BE2C (cell line): Measurements from ENCODE around the gene SCRT2.

ENCODE experiments used
- DNase-seq: peaks from one replicate; pipeline ENCODE4 v3.0.0-alpha.2; 2020
- H3K27me3 ChIP-seq: fragments of 250-450 bp; sonication (Bioruptor Pico); 2 replicates; pipeline ENCODE4 v1.5.1; 2020; ENCODE audit warnings: mild to moderate bottlenecking
- H3K36me3 ChIP-seq: fragments of 250-450 bp; sonication (Bioruptor Pico); 2 replicates; pipeline ENCODE4 v1.5.1; 2020; ENCODE audit warnings: mild to moderate bottlenecking
- H3K4me1 ChIP-seq: fragments of 250-450 bp; sonication (Bioruptor Pico); 2 replicates; pipeline ENCODE4 v1.5.1; 2020
- H3K4me3 ChIP-seq: 2 replicates; pipeline ENCODE4 v1.5.1; 2011; ENCODE audit warnings: low read depth, low read length
- H3K9me3 ChIP-seq: fragments of 250-450 bp; sonication (Bioruptor Pico); 2 replicates; pipeline ENCODE4 v1.5.1; 2020
- TF ChIP-seq, protein P1 (sequence below): IDR thresholded peaks from 2 replicates; pipeline ENCODE4 v1.5.1; 2012; ENCODE audit warnings: mild to moderate bottlenecking, low read depth, low read length

SCRT2 gene

DNA sequence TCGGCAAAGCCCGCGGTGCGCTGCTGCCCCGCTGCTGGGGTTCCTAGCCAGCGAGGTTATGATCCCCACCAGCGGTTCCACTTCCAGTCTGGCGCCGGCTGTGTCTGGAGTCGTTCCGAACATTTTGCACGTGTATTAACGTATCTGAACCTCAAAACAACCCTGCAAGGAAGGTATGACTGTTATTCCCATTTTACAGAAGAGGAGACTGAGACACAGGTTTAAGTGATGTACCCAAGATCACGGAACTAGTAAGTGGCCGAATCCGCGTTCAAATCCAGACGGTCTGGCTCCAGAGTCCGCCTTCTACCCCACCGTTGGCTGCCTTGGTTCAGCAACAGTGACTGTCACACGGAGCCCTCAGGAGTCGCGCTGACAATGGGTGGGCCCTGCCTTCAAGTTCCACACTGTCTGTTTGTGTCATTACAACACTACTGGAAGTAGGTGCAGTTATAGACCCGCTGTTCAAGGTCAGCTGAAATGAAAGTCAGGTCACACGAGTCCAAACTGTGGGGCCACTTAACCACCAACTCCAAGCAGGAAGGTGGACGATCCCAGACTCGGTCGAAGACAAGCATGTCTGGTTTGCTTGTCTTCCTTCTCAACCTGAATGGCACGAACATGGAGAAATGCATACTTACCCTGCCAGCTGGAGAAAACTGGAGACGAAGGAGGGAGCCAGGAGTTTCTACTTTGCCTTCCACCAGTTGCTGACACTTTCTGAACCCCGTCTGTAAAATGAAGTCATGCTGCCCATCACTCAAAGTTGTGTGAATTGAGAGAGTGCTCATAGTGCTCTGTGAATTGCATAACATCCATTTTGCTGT, 21.8 kb downstream of the SCRT2 start:
- Histone ChIP-seq H3K4me3 (peak overlapping the region; percentile 45), H3K27me3 (no peaks in the 10 kb centered on the region), H3K9me3 (no peaks in the 10 kb centered on the region), H3K4me1 (no peaks in the 10 kb centered on the region), H3K36me3 (no peaks in the 10 kb centered on the region)
- TF ChIP-seq, protein P1, sequence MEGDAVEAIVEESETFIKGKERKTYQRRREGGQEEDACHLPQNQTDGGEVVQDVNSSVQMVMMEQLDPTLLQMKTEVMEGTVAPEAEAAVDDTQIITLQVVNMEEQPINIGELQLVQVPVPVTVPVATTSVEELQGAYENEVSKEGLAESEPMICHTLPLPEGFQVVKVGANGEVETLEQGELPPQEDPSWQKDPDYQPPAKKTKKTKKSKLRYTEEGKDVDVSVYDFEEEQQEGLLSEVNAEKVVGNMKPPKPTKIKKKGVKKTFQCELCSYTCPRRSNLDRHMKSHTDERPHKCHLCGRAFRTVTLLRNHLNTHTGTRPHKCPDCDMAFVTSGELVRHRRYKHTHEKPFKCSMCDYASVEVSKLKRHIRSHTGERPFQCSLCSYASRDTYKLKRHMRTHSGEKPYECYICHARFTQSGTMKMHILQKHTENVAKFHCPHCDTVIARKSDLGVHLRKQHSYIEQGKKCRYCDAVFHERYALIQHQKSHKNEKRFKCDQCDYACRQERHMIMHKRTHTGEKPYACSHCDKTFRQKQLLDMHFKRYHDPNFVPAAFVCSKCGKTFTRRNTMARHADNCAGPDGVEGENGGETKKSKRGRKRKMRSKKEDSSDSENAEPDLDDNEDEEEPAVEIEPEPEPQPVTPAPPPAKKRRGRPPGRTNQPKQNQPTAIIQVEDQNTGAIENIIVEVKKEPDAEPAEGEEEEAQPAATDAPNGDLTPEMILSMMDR = no peak
- no peak for DNase-seq

DNA sequence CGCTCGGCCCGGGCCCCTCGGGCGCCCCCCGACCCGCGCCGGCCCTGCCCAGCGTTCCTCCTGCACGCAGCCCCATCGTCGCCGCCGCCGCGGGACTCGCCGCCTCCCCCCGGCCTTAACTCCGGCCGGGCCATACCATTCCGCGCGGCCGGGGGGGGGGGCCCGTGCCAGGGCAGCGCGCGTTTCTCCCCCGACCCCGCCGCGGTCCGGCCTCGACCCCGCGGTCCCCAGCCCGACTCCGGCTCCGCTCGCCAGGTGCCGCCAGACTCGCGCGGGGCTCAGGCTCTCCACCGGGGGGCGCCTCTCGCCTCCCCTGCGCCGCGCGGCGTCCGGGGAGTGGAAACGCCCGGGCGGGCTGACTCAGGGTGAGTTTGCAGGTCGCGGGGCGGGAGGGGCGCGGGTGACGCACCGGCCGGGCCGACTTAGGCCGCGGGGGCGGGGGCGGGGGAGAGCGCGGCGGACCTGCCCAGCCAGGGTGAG, 22.5 kb downstream of the SCRT2 start, which contains the start of gene SRXN1:
Gene SRXN1 (minus strand): TSS at position 91 of the 480 bp plus-strand sequence. CDS start 15 bp downstream, at position 76.
- DNase-seq = peak; percentile 86
- Histone ChIP-seq H3K4me3 (peak within 1 kb of the TSS; percentile 72), H3K36me3 (no peaks in the 10 kb centered on the region; the same call in 1 of the 2 replicates), H3K4me1 (no peaks in the 10 kb centered on the region), H3K9me3 (no peaks in the 10 kb centered on the region), H3K27me3 (no peaks in the 10 kb centered on the region)
- TF ChIP-seq, protein P1 = peak; percentile 45

GRCh38 chr20:652615-653109, 22.9 kb downstream of the SCRT2 start:
- Histone ChIP-seq H3K4me1 (no peaks in the 10 kb centered on the region), H3K36me3 (no peaks in the 10 kb centered on the region; the same call in 1 of the 2 replicates), H3K9me3 (no peaks in the 10 kb centered on the region), H3K4me3 (peak overlapping the region; percentile 72), H3K27me3 (no peaks in the 10 kb centered on the region)
- TF ChIP-seq, protein P1 = no peak
- no peak for DNase-seq

- TF ChIP-seq, protein P1 = no peak
- H3K9me3 ChIP-seq = no peaks in the 10 kb centered on the region
- no peaks in the 10 kb centered on the region for H3K4me1 ChIP-seq
- H3K27me3 ChIP-seq = no peaks in the 10 kb centered on the region
- no peak for DNase-seq
- no peaks in the 10 kb centered on the region; the same call in 1 of the 2 replicates for H3K36me3 ChIP-seq
- peak overlapping the region; percentile 72 for H3K4me3 ChIP-seq
Observed at GRCh38 chr20:651713-652614, 23.6 kb downstream of the SCRT2 start.

DNA sequence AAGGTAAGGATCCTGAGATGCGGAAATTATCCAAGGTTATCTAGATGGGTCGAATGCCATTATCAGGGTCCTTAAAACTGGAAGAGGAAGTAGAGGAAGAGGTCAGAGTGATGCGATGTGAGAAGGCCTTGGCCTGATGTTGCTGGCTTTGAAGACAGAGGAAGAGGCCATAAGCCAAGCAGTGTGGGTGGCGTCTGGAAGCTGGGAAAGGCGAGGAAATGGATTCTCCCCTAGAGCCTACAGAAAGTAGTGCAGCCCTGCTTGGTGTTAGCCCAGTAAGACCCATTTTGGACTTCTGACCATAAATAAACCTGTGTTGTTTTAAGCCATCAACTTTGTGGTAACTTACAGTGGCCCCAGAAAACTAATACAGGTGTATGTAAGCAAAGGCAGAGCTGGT, 24.6 kb downstream of the SCRT2 start:
- H3K9me3 ChIP-seq = no peaks in the 10 kb centered on the region
- no peak overlapping the region for H3K4me3 ChIP-seq
- H3K4me1 ChIP-seq = no peaks in the 10 kb centered on the region
- TF ChIP-seq, protein P1 = no peak
- no peaks in the 10 kb centered on the region; the same call in 1 of the 2 replicates for H3K36me3 ChIP-seq
- H3K27me3 ChIP-seq = no peaks in the 10 kb centered on the region
- no peak for DNase-seq
